GM20000 (cell line): Measurements from ENCODE around the gene NAV2.

Source experiments
- DNase-seq: peaks from one replicate; pipeline ENCODE4 v3.0.0; 2012; ENCODE audit warnings: low spot score
- CTCF ChIP-seq: IDR thresholded peaks from 2 replicates; pipeline ENCODE4 v1.5.1; 2012; ENCODE audit warnings: mild to moderate bottlenecking, control low read depth; ENCODE audit errors: extremely low read depth, missing control alignments

The NAV2 gene

GRCh38 chr11:20060181-20060580 is 347.5 kb downstream of the NAV2 start:
- DNase-seq: no peak
- no peak for TF ChIP-seq CTCF

- TF ChIP-seq CTCF: no peak
- DNase-seq: no peak
Observed at GRCh38 chr11:20060647-20061205, 348.1 kb downstream of the NAV2 start.

- no peak for DNase-seq
- TF ChIP-seq CTCF: no peak
Observed at GRCh38 chr11:20061776-20062175, 349.1 kb downstream of the NAV2 start.

GRCh38 chr11:20064961-20065405 is 352.3 kb downstream of the NAV2 start:
- no peak for TF ChIP-seq CTCF
- no peak for DNase-seq

GRCh38 chr11:20065406-20065805 is 352.8 kb downstream of the NAV2 start:
- DNase-seq: no peak
- TF ChIP-seq CTCF: no peak

GRCh38 chr11:20066013-20066782 is 353.6 kb downstream of the NAV2 start:
- no peak for TF ChIP-seq CTCF
- no peak for DNase-seq

GRCh38 chr11:20066783-20067156 is 354.1 kb downstream of the NAV2 start:
- TF ChIP-seq CTCF: no peak

More at GRCh38 chr11:20066783-20067156, 354.1 kb downstream of the NAV2 start:
- no peak for DNase-seq
